22Rv1 (cell line): Measurements from ENCODE around the gene APOBEC3A.

Experiments
- H3K27ac ChIP-seq: fragments of 450-650 bp; 2 replicates; pipeline ENCODE4 v1.5.1; 2017
- CTCF ChIP-seq: fragments of 450-650 bp; IDR thresholded peaks from 2 replicates; pipeline ENCODE4 v1.5.1; 2017; ENCODE audit warnings: mild to moderate bottlenecking
- ZFX ChIP-seq: fragments of 450-650 bp; IDR thresholded peaks from 2 replicates; pipeline ENCODE4 v1.6.1; 2017; ENCODE audit warnings: antibody characterized with exemption, borderline replicate concordance

Gene APOBEC3A

GRCh38 chr22:38935616-38936015, 21.8 kb upstream of the APOBEC3A start:
- TF ChIP-seq ZFX (no peak), CTCF (no peak)
- H3K27ac ChIP-seq, result peak overlapping the region; percentile 44

GRCh38 chr22:38936562-38936961, 20.8 kb upstream of the APOBEC3A start:
- H3K27ac ChIP-seq, result no peak overlapping the region
- TF ChIP-seq CTCF, result no peak
- TF ChIP-seq ZFX, result no peak

- no peak overlapping the region for H3K27ac ChIP-seq
- TF ChIP-seq CTCF (no peak), ZFX (no peak)
Measured at GRCh38 chr22:38937036-38937435, 20.4 kb upstream of the APOBEC3A start.

- H3K27ac ChIP-seq, result no peak overlapping the region
- TF ChIP-seq CTCF (no peak), ZFX (no peak)
Measured at GRCh38 chr22:38937541-38937940, 19.9 kb upstream of the APOBEC3A start.

GRCh38 chr22:38938221-38938620, 19.2 kb upstream of the APOBEC3A start:
- TF ChIP-seq ZFX (no peak), CTCF (no peak)
- no peak overlapping the region for H3K27ac ChIP-seq

GRCh38 chr22:38938925-38939324, 18.5 kb upstream of the APOBEC3A start:
- H3K27ac ChIP-seq, result no peak overlapping the region
- no peak for TF ChIP-seq CTCF
- no peak for TF ChIP-seq ZFX

GRCh38 chr22:38940811-38941384, 16.5 kb upstream of the APOBEC3A start:
- no peak overlapping the region for H3K27ac ChIP-seq
- TF ChIP-seq CTCF (no peak), ZFX (no peak)
